ENCODE measurements around the gene NTM. TPM values are rescaled to one million over a fixed set of nuclear protein-coding genes. Genes with fewer than 3 reads are reported as not detected.

NTM gene
- polyA plus RNA-seq, 1 donor (not counting 4 experiments of a cell fraction or from before 2014, with no cell fraction given) = 47.9 TPM

DNA sequence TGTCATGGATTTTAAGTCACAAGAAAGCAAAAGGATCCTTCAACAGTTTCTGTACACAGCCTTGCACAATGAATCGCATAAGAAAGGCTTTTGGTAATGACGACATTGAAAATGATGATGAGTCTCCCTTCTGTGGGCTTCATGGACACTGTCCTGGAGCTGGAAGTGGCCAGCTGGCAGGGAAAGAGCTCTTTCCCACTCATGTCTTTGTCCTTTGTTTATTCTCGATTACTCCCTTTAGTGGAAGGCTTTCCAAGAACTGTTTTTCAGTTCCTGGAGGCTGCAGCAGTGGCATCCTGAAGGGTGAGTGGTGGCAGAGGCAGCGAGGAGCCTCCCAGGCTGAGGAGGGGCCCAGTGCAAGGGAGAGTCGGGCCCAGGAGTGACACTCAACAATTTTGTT lies 505.2 kb downstream of the NTM start:
- H2AFZ ChIP-seq (ENCODE audit: control insufficient read depth, low read length) = no peak overlapping the region
- H4K20me1 ChIP-seq (ENCODE audit: control insufficient read depth, extremely low read depth, insufficient read depth, low read length) = no peaks in the 10 kb centered on the region
- dilution Hi-C loops (cut with MboI; ENCODE audit: extremely low pct_ligation_motif_present, low sequenced_read_pairs) = no loop called here

DNA sequence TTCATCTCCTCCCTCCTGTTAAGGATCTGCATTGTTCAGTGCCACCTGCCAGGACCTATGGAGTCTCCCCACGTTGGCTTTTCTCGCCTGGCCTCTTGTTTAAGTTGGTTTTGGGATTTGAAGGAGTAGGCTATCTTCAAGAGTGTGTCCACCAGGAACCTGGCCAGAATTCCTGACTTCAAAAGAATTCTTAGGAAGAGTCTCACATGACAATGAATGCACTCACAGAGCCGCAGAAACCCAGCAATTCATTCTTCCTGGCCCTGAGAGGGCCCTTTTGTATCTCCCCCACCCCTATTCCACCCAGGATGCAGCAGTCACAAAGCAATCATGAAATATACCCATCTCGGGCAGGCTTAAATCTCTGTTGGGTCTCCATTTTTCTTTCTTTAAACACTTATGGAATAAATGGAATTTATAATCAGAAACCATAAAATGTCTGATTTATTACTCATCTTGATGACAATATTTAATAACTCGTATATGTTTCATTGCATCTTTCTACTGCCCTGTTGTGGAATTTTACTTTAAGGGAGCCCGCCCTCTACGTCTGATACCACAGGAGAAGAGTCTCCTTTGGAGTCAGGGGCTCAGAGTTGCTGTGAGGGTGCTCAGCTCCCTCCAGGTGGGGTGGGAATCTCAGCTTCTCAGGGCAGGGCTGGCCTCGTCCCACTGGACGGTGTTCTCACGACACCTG lies 507.0 kb downstream of the NTM start:
- Histone ChIP-seq H3K36me3 (ENCODE audit: control insufficient read depth in 2 of 2, extremely low read depth in 1 of 2, insufficient read depth in 2 of 2, low read length in 2 of 2) (no peaks in the 10 kb centered on the region), H3K9ac (ENCODE audit: control insufficient read depth, extremely low read depth, insufficient read depth, low read length) (no peak overlapping the region), H3K9me1 (ENCODE audit: control insufficient read depth, extremely low read depth, insufficient read depth, low read length) (no peaks in the 10 kb centered on the region), H3K27me3 (ENCODE audit: control insufficient read depth, extremely low read depth, insufficient read depth, low read length) (no peaks in the 10 kb centered on the region), H2AFZ (ENCODE audit: control insufficient read depth, low read length) (no peak overlapping the region), H3K4me3 (ENCODE audit: control insufficient read depth in 2 of 3, extremely low read depth in 1 of 3, insufficient read depth in 2 of 3, low read depth in 1 of 3, low read length in 3 of 3) (no peak overlapping the region), H3K4me1 (ENCODE audit: control insufficient read depth, extremely low read depth, insufficient read depth, low read length) (no peaks in the 10 kb centered on the region), H3K9me3 (ENCODE audit: control insufficient read depth, low read depth, low read length) (no peaks in the 10 kb centered on the region), H3K4me2 (ENCODE audit: control insufficient read depth, extremely low read depth, insufficient read depth, low read depth, low read length) (no peak overlapping the region), H4K20me1 (ENCODE audit: control insufficient read depth, extremely low read depth, insufficient read depth, low read length) (no peaks in the 10 kb centered on the region), H3K79me2 (ENCODE audit: control insufficient read depth, insufficient read depth, low read length) (no peaks in the 10 kb centered on the region), H3K27ac (ENCODE audit: control insufficient read depth, insufficient read depth, low read length) (no peak overlapping the region)
- dilution Hi-C loops (cut with MboI; ENCODE audit: extremely low pct_ligation_motif_present, low sequenced_read_pairs) = no loop called here
- TF ChIP-seq, protein P1, sequence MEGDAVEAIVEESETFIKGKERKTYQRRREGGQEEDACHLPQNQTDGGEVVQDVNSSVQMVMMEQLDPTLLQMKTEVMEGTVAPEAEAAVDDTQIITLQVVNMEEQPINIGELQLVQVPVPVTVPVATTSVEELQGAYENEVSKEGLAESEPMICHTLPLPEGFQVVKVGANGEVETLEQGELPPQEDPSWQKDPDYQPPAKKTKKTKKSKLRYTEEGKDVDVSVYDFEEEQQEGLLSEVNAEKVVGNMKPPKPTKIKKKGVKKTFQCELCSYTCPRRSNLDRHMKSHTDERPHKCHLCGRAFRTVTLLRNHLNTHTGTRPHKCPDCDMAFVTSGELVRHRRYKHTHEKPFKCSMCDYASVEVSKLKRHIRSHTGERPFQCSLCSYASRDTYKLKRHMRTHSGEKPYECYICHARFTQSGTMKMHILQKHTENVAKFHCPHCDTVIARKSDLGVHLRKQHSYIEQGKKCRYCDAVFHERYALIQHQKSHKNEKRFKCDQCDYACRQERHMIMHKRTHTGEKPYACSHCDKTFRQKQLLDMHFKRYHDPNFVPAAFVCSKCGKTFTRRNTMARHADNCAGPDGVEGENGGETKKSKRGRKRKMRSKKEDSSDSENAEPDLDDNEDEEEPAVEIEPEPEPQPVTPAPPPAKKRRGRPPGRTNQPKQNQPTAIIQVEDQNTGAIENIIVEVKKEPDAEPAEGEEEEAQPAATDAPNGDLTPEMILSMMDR (optimal IDR thresholded peaks at IDR 0.05 in 1 of 3, IDR thresholded peaks at IDR 0.05 in 1 of 3, conservative IDR thresholded peaks at IDR 0.05 in 1 of 3; ENCODE audit: extremely low read depth in 1 of 3, insufficient read depth in 2 of 3, low read length in 3 of 3) = no peak
- no peak for TF ChIP-seq EZH2 (IDR thresholded peaks at IDR 0.05; ENCODE audit: low read length)
- DNase-seq (ENCODE audit: low read depth, low spot score) (no peak), FAIRE-seq (no peak)

More for the DNA sequence above, 505.2 kb downstream of the NTM start:
- Histone ChIP-seq H3K4me3 (ENCODE audit: control insufficient read depth in 2 of 3, extremely low read depth in 1 of 3, insufficient read depth in 2 of 3, low read depth in 1 of 3, low read length in 3 of 3) (no peak overlapping the region), H3K4me1 (ENCODE audit: control insufficient read depth, extremely low read depth, insufficient read depth, low read length) (no peaks in the 10 kb centered on the region), H3K36me3 (ENCODE audit: control insufficient read depth in 2 of 2, extremely low read depth in 1 of 2, insufficient read depth in 2 of 2, low read length in 2 of 2) (no peaks in the 10 kb centered on the region), H3K9me1 (ENCODE audit: control insufficient read depth, extremely low read depth, insufficient read depth, low read length) (no peaks in the 10 kb centered on the region), H3K27ac (ENCODE audit: control insufficient read depth, insufficient read depth, low read length) (no peak overlapping the region), H3K9me3 (ENCODE audit: control insufficient read depth, low read depth, low read length) (no peaks in the 10 kb centered on the region), H3K27me3 (ENCODE audit: control insufficient read depth, extremely low read depth, insufficient read depth, low read length) (no peaks in the 10 kb centered on the region), H3K4me2 (ENCODE audit: control insufficient read depth, extremely low read depth, insufficient read depth, low read depth, low read length) (no peak overlapping the region), H3K9ac (ENCODE audit: control insufficient read depth, extremely low read depth, insufficient read depth, low read length) (no peak overlapping the region), H3K79me2 (ENCODE audit: control insufficient read depth, insufficient read depth, low read length) (no peaks in the 10 kb centered on the region)
- DNase-seq (ENCODE audit: low read depth, low spot score) (no peak), FAIRE-seq (no peak)
- TF ChIP-seq, protein P1 (optimal IDR thresholded peaks at IDR 0.05 in 1 of 3, IDR thresholded peaks at IDR 0.05 in 1 of 3, conservative IDR thresholded peaks at IDR 0.05 in 1 of 3; ENCODE audit: extremely low read depth in 1 of 3, insufficient read depth in 2 of 3, low read length in 3 of 3) = no peak
- no peak for TF ChIP-seq EZH2 (IDR thresholded peaks at IDR 0.05; ENCODE audit: low read length)
